NOMO-1 (cell line): Measurements from ENCODE around the gene MTERF1.

Experiments used
- DNase-seq, 2 experiments: peaks; one replicate each; lab custom pipeline; 2025; ENCODE audit not compliant: unreplicated experiment in 2 of 2; lab: John Stamatoyannopoulos, UW

Gene MTERF1

DNA sequence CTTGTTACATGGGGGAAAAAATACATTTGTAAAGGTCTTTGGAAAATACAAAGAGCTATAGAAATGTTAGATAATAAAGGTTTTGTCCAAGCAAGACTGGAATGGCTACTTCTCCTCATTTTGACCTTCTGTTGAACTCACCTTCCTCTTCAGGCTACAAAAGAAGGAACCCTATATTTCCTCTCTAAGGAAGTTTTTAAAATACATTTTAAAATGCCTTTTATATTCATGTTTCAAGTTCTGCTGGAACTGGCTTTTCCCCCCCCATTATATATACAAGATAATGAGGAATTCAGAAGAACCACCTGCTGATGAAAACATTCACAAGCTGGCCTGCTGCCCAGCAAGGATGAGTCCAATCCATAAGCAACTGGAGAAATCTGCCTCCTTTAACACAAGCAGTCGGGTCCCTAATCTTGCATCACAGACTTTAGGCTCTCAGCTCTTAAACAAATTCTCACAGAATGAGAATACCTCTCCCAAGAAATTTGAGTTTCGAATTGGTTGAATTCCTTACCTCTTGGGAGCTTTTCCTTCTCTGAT, 44.6 kb downstream of the MTERF1 start:
- peak in 1 of 2 experiments; percentile 58 for DNase-seq

DNA sequence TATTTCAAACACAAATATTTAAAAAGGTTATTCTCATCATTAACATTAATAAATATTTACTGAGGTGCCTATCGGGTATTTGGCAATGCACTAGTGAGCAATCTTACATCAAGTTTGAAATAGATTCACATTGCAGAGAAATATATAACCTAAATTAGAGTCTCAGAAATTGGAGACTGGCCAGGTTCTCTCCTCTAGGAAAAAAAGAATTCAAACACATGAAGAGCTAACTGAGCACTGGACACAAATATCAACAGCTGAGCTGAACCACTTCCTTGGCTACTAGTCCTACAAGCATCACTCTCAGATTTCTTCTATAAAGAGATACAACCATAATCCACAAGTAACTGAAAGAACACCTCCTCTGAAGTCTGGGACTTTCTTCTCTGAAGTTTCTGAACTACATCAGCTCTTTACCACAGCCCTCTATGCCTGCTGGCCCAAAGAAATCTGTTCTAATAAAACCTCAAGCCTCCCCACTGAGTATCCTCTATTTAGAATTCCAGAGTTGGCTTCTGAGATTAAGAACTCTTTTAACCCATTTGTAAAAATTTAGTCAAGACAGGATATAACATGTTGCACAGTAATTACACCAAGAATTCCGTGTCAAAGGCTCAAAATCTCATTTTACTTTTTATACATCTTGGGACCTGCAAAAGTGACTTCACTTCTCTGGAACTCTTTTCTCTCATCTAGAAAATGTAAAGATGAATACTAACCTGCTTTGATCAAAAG, 45.2 kb downstream of the MTERF1 start:
- DNase-seq, result no peak

DNA sequence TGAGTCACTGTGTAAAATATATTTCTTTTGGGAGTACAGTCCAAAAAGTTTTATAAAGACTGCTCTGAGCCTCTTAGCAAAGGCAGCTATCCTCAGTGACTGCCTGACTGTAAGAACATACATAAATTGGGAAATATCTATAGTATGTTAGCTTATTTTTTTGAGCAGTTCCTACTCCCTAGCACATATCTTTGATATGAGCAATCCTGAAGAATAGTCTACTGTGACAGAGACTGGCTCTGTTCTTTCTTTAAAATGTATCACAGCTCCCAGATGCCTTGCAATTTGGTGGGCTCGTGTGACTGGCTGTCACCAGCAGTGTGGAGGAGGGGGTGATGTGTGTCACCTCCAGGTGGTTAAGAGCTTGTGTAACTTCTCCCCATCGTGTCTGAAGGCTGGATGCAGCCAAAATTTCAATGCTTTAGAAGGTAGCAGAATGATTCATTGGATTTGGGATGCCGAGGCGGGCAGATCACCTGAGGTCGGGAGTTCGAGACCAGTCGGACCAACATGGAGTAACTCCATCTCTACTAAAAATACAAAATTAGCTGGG, 47.9 kb downstream of the MTERF1 start:
- DNase-seq, result no peak

DNA sequence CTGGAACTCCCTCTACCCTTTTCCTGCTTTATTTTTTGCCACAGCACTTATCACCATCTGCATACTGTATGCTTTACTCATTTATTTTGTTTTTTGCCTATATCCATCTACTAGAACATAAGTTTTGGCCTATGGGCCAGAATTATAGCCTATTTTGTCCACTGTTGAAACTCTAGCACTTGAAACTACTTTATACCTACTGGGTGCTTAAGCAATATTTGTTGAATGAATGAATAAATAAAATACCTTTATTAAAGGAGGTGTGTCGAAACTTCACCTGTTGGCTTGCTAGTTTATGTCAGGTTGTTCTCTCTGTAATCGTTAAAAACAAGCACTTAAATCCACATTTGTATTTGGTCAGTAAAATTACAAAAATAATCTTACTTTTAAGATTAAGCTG, 53.3 kb downstream of the MTERF1 start:
- DNase-seq, result no peak

DNA sequence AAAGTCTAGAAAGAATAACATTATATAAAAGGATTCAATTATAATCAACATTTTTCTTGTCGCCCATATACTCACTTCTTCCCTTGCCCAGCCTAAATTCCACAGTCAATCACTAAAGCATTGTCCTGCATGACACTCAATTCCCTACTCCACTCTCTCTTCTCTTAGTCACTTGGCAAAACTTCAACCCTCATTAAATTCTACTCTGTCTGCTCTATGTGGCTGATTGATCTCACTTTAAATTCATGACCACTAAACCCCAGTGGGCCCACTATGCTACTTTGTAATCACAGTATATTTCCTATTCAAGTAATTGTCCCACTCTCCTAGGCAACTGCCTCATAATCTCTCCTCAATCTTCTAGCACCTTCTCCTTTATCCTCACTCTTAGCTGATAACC, 54.1 kb downstream of the MTERF1 start:
- DNase-seq, result no peak

DNA sequence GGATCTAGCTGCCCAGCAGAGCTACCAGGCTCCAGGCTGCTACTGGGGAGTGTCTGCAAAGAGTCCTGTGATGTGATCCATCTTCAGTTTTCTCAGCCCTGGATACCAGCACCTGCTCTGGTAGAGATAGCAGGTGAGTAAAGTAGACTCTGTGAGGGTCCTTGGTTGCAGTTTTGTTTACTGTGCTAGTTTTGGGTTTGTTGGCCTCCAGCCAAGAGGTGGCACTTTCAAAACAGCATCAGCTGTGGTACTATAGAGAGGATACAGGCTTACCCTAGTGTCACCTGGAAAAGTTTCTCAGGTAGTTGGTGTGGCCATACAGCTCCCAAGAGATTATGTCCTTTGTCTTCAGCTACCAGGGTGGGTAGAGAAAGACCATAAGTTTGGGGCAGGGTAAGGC, 56.3 kb downstream of the MTERF1 start:
- no peak for DNase-seq
